Measurements from ENCODE around the gene DPYD.
"Not testable (repeated sequence)": the region's sequence is repeated elsewhere in the genome, so short reads cannot be mapped to it uniquely, and the experiment has no call there.

Gene DPYD

DNA sequence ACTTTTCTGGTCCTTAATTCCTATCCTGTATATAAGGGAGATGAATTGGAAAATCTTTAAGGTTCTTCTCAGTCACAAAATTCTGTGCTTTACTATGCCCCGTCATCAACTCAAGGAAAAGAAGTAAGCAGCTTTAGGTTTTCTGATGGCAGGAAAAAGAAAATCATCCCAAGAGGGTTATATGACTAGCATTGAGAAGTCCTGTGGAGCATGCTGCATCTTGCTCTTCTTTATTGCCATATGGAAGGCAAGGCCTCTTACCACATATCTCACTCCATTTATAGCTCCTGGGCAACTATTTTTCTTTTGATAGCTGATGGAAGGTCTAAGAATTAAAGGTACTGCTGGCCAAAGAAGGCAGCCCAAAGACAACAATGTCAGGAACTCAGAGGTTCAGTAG, 552.5 kb downstream of the DPYD start:
- DNase-seq (ENCODE audit: low read depth in 2 of 2): no peak

DNA sequence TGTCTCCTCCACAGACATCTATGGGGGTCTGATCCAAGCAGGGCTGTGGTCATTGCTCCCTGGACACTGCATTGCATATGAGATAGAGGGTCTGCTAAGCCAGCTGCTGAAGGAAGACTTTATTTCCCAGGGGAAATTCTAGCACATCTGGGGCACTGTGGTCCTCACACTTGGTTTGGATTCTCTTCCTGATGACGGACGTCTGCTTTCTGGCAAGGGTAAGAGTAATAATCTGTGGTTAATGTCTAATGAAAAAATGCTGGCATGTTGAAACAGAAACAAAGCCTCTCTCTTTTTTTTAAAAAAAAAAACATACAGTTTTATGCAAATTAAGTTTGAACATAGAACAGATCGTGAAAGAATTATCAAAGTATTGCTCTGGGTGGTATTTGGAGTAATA, 553.9 kb downstream of the DPYD start:
- DNase-seq (ENCODE audit: low read depth in 2 of 2): no peak

DNA sequence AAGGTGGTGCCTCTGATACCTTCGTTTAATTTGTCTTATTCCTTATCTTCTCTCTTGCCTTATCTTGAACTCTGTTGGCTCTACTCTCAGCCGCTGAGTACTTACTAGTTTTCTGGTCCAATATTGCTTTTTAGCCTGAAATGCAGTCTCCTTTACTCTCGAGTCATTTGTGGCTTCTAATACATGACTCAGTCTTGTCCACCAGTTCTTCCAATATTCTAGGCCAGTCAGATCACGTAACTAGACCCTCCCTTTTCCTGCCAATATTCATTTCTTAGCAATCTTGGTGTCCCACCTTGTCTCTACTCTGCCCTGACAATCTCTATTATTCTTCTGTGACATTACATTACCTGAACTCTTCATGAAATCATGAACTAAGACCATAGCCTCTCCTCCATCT, 555.8 kb downstream of the DPYD start:
- DNase-seq (ENCODE audit: low read depth in 2 of 2): no peak

DNA sequence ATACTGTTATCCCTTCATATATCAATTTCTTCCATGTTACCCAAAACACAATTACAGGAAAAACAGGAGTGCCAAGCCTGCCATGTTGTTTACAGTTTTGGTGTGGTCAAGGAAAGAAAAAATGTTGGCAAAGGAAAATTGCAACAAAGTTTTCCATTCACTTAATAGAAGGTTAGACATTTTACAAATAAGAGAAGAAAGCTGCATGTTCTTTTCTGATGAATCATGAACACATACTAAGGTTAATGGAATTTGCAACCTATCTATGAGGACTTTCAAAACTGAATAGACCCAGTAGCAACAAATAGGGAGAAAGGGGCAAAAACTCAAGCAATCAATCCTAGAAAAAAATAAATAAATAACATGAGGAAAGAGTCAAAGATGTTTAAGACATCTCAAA, 556.7 kb downstream of the DPYD start:
- no peak for DNase-seq (ENCODE audit: low read depth in 2 of 2)

DNA sequence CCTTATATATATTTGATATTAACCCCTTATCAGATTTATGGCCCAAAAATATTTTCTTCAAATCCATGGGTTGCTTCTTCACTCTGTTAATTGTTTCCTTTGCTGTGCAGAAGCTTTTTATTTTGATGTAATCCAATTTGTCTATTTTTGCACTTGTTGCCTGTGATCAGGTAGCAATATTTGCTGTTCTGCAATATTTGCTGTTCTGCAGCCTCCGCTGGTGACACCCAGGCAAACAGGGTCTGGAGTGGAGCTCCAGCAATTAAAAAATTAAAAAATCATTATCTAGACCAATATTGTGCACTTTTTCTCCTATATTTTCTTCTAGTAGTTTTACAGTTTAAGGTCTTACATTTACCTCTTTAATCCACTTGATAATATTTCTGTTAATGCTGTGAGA, 564.5 kb downstream of the DPYD start:
- no peak for DNase-seq (ENCODE audit: low read depth in 2 of 2)

DNA sequence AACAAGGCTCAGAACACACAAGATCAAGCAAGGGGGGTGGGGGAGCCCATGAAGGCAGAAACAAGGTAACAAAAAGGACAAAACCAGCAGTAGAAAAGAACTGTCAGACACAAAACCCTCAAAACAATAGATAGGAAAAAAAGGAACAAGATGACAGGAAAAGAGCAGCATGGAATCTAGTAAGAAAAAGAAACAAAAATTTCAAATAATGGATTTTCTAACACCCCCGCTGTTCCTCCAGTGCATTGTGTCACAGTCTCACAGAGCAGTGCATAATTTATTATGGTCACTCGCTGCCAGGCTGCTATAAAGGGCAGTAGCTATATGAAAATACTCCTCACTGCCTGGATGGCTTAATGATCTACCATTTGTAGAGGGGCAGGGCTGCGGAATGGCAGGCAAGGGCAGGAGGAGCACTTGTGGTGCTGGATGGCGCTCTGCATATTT, 567.9 kb downstream of the DPYD start:
- no peak for DNase-seq (ENCODE audit: low read depth in 2 of 2)

GRCh38 chr1:97351846-97352245, 569.0 kb downstream of the DPYD start:
- DNase-seq (ENCODE audit: low read depth in 2 of 2): no peak

DNA sequence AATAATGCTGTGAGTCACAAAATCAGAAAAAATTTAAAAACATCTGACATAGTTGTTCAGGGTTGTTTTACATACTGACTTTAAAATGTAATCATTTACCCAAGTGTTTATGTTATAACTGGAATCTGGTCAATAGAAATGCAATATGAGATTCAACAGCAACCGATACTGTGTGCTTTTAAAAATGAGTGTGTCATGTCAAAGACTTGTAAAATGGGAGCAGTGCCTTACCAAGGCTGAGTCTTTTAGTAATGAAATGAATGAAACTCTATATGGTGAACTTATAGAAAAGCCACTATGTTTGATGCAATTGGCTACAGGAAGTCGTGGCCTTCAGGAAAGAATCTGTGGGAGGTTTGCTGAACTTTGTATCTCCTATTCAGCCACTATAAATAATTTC, 570.2 kb downstream of the DPYD start:
- no peak for DNase-seq (ENCODE audit: low read depth in 2 of 2)

DNA sequence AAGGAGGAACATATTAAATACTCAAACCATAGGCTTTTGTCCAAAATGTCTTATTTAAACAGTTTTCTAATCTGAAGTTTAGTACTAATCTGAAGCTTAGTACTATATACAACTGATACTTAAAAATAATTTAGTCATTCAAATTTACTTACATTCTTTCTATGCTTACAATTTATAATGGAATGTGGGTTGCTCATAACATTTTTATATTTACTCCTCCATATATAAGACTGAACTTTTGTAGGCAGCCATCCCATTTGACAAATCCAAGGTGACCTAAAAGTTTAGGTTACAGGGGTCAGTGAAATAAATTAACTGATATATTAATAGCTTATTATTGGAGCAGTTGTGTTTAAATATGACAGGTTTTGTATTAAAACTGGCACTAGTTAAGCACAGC, 570.6 kb downstream of the DPYD start:
- DNase-seq (ENCODE audit: low read depth in 2 of 2): no peak

GRCh38 chr1:97349794-97350193, 571.0 kb downstream of the DPYD start:
- not testable (repeated sequence) for DNase-seq (ENCODE audit: low read depth in 2 of 2)

DNA sequence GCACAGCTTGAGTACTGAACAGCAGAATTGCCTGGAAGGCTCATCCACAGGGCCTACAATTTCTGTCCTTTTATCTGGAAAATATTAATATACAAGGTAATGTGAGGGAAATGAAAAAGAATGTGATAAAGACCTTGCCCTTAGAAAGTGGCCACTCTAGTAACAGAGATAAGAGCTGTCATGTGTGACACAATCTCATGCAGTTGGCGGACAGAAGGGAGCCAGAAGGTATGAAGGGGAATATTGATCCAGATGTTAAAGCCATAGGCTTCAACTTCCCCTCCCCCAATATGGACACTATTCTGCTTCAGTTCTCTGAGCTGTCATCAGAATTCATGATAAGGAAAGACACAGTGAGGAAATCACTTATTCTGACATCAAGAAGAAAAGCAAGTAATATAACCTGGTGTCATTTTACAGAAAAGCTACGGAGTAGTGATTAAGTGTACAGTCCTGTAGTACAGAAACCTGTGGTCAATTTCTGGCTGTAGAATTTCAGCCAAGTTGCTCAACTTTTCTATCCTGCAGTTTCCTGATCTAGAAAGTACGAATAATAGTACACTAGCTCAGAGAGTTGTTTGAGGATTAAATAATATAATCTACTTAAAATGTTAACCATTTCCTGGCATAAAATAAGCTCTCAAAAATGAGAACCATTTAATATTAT, 572.1 kb downstream of the DPYD start:
- no peak for DNase-seq (ENCODE audit: low read depth in 2 of 2)

- peak in 1 of 2 experiments; percentile 62 for DNase-seq (ENCODE audit: low read depth in 2 of 2)
These were observed 579.9 kb downstream of the DPYD start for GRCh38 chr1:97340951-97341350.

GRCh38 chr1:97338347-97338746, 582.5 kb downstream of the DPYD start:
- no peak for DNase-seq (ENCODE audit: low read depth in 2 of 2)

DNA sequence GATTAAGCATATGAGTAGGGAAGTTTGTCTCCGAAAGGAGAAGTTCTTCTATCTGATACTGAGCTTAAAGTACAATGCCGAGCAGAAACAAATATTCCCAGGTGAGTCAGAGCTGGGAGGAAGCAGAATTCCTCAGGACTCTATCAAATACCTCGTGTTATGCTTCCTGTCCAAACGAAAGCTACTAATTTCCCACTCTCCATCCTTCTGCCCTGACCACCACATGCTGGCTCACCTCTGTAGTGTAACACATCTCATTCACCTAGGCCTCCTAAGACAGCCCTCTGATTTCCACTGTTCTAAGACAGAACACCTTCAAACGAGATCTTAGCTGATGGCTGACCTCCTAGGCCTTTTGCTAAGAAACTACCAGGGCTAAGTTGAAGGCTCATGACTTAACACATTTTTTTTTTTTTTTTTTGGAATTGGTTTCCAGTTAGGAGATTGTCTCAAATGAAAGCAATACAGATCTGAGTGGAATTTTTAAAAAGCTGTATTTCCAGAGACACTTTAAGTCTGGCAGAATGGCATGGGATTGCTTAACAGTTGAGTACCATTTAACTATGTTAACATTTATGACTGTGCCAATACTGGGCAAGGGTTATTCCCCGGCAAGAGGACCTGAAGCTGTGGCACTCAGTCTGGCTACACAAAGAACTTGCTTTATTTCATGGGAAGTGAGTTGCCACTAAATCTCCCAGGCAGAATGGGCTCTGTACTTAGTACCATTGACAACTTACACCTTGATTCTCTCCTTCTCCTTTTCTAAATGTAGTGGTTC, 583.4 kb downstream of the DPYD start:
- DNase-seq (ENCODE audit: low read depth in 2 of 2): no peak

DNA sequence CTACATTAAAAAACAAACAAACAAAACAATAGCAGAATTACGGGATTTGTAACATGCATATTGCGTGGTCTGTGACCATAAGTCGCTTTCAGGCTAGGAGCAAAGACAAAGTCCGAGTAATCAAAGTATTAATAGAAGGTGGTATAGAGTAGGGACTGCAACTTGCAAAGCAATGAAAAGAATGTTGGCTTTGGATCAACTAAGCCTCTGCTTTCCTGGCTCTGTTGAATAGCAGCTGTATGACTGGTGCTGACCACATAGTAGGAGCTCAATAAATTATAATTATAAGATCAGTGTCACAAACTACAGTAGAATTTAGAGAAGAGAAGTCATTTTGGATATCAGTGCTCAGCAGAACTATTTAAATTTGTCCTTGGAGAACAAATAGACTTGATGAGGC, 586.4 kb downstream of the DPYD start:
- DNase-seq (ENCODE audit: low read depth in 2 of 2): peak; percentile 84 to 85

GRCh38 chr1:97332716-97333115, 588.1 kb downstream of the DPYD start:
- peak; percentile 50 to 51 for DNase-seq (ENCODE audit: low read depth in 2 of 2)

GRCh38 chr1:97331165-97331564, 589.7 kb downstream of the DPYD start:
- DNase-seq (ENCODE audit: low read depth in 2 of 2): no peak

- DNase-seq (ENCODE audit: low read depth in 2 of 2): no peak
These were observed 606.1 kb downstream of the DPYD start for GRCh38 chr1:97314685-97315084.

- DNase-seq (ENCODE audit: low read depth in 2 of 2): peak; percentile 27 to 46
These were observed 612.7 kb downstream of the DPYD start for GRCh38 chr1:97308131-97308530.

- no peak for DNase-seq (ENCODE audit: low read depth in 2 of 2)
These were observed 613.3 kb downstream of the DPYD start for GRCh38 chr1:97307568-97307967.

GRCh38 chr1:97307151-97307550, 613.7 kb downstream of the DPYD start:
- no peak for DNase-seq (ENCODE audit: low read depth in 2 of 2)

GRCh38 chr1:97306504-97306903, 614.3 kb downstream of the DPYD start:
- DNase-seq (ENCODE audit: low read depth in 2 of 2): no peak

- DNase-seq (ENCODE audit: low read depth in 2 of 2): no peak
These were observed 616.5 kb downstream of the DPYD start for GRCh38 chr1:97304366-97304765.

Measured in fibroblast of skin of left biceps (primary cell).